GM19099 (cell line): ENCODE results near the gene DNAJC18.

Experiments
- POLR2A ChIP-seq: IDR thresholded peaks from 3 replicates; pipeline ENCODE4 v1.6.1; 2011; ENCODE audit warnings: low read depth; ENCODE audit not compliant: insufficient read length; ENCODE audit errors: extremely low read depth

DNAJC18 gene

GRCh38 chr5:139462586-139463276 lies 23.4 kb upstream of the DNAJC18 start, which contains the start of gene ECSCR:
Gene ECSCR (minus strand): TSS chr5:139462743. CDS start chr5:139462670, 73 bp downstream.
- no peak for TF ChIP-seq POLR2A

- TF ChIP-seq POLR2A: no peak
These were observed 22.4 kb upstream of the DNAJC18 start for GRCh38 chr5:139461698-139462097.

- no peak for TF ChIP-seq POLR2A
These were observed 21.9 kb upstream of the DNAJC18 start for GRCh38 chr5:139461176-139461575.

- TF ChIP-seq POLR2A: no peak
These were observed 21.1 kb upstream of the DNAJC18 start for GRCh38 chr5:139460455-139460854.

- no peak for TF ChIP-seq POLR2A
These were observed 20.2 kb upstream of the DNAJC18 start for GRCh38 chr5:139459451-139459934.

GRCh38 chr5:139458580-139459407 lies 19.5 kb upstream of the DNAJC18 start:
- no peak for TF ChIP-seq POLR2A

- TF ChIP-seq POLR2A: no peak
These were observed 18.5 kb upstream of the DNAJC18 start for GRCh38 chr5:139457653-139458306.

- TF ChIP-seq POLR2A: no peak
These were observed 17.9 kb upstream of the DNAJC18 start for GRCh38 chr5:139457241-139457640.

GRCh38 chr5:139456776-139457175 lies 17.5 kb upstream of the DNAJC18 start:
- no peak for TF ChIP-seq POLR2A

- no peak for TF ChIP-seq POLR2A
These were observed 15.4 kb upstream of the DNAJC18 start for GRCh38 chr5:139454568-139455290.

GRCh38 chr5:139453683-139454567 lies 14.6 kb upstream of the DNAJC18 start:
- TF ChIP-seq POLR2A: no peak

GRCh38 chr5:139451878-139452660 lies 12.7 kb upstream of the DNAJC18 start:
- no peak for TF ChIP-seq POLR2A

GRCh38 chr5:139451176-139451575 lies 11.9 kb upstream of the DNAJC18 start:
- no peak for TF ChIP-seq POLR2A
